ENCODE data around the gene TENM4. TPM values are rescaled to one million over a fixed set of nuclear protein-coding genes. Genes with fewer than 3 reads are reported as not detected.

TENM4 gene
- total and polyA plus RNA-seq, 4 experiments from 2014 or later: 0.25 to 0.28 TPM; not detected in 2

DNA sequence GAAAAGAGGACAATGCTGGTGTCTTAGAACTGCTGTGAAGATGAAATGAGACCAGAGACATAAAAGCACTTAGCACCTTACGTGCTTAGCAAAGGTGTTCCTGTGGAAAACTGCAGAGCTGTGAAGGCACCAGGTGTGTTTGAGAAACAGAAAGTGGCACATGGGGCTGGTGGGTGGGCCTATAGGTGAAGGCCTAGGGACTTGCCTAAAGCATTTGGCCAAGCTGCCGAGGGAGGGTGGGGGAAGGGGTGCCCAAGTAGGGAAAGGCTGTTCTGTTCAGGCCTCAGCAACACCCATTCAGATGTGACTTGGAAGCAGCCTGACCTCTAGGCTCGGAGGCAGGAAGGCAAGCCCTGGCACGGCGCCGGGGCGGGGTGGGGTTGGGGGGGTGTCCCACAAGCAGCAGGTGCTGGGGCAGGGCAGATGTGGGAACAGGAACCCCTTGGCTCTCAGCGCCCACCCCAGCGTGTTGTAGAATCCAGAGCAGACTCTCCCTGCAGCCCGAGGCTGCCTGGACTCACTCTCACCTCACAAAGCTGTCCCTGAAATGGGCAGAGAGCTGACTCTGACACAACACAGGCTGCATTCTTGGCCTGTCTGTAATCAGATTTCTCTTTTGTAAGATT, 499.5 kb downstream of the TENM4 start:
- Histone ChIP-seq H3K4me1 (ENCODE audit: insufficient read depth, low read length) (no peaks in the 10 kb centered on the region), H3K27me3 (ENCODE audit: insufficient read depth, low read length) (no peaks in the 10 kb centered on the region), H3K4me3 (ENCODE audit: low read length in 2 of 2) (no peak overlapping the region), H3K27ac (ENCODE audit: low read depth, low read length) (no peak overlapping the region), H3K9me3 (ENCODE audit: control insufficient read depth in 1 of 2, low read length in 2 of 2) (no peaks in the 10 kb centered on the region), H3K36me3 (ENCODE audit: insufficient read depth, low read length) (no peaks in the 10 kb centered on the region)
- H3K4me1 Mint-ChIP-seq: no peaks in the 10 kb centered on the region
- no peak overlapping the region for H3K4me3 Mint-ChIP-seq
- H3K9me3 Mint-ChIP-seq: no peaks in the 10 kb centered on the region
- DNase-seq: no peak
- intact Hi-C loops (cut with micrococcal nuclease): no loop called here
- H3K27ac Mint-ChIP-seq: no peak overlapping the region
- peaks cover 0 to 2% of the 10 kb centered on the region in 2 donors for H3K27me3 Mint-ChIP-seq
- no peaks in the 10 kb centered on the region for H3K36me3 Mint-ChIP-seq
- POLR2A ChIA-PET (ENCODE audit: partially characterized antibody): no interaction called here
- CTCF ChIA-PET (ENCODE audit: partially characterized antibody): no interaction called here

GRCh38 chr11:78940500-78941225, 500.2 kb downstream of the TENM4 start:
- DNase-seq: no peak
- H3K36me3 ChIP-seq (ENCODE audit: insufficient read depth, low read length): no peaks in the 10 kb centered on the region
- H3K36me3 Mint-ChIP-seq: no peaks in the 10 kb centered on the region
- no peaks in the 10 kb centered on the region for H3K9me3 ChIP-seq (ENCODE audit: control insufficient read depth in 1 of 2, low read length in 2 of 2)
- H3K4me3 ChIP-seq (ENCODE audit: low read length in 2 of 2): no peak overlapping the region
- intact Hi-C loops (cut with micrococcal nuclease): no loop called here
- peaks cover 0 to 2% of the 10 kb centered on the region in 2 donors for H3K27me3 Mint-ChIP-seq
- POLR2A ChIA-PET (ENCODE audit: partially characterized antibody): no interaction called here
- H3K27ac Mint-ChIP-seq: no peak overlapping the region
- no peaks in the 10 kb centered on the region for H3K9me3 Mint-ChIP-seq
- H3K4me1 ChIP-seq (ENCODE audit: insufficient read depth, low read length): no peaks in the 10 kb centered on the region
- no peak overlapping the region for H3K4me3 Mint-ChIP-seq
- no peak overlapping the region for H3K27ac ChIP-seq (ENCODE audit: low read depth, low read length)
- CTCF ChIA-PET (ENCODE audit: partially characterized antibody): no interaction called here
- H3K27me3 ChIP-seq (ENCODE audit: insufficient read depth, low read length): no peaks in the 10 kb centered on the region
- no peaks in the 10 kb centered on the region for H3K4me1 Mint-ChIP-seq

DNA sequence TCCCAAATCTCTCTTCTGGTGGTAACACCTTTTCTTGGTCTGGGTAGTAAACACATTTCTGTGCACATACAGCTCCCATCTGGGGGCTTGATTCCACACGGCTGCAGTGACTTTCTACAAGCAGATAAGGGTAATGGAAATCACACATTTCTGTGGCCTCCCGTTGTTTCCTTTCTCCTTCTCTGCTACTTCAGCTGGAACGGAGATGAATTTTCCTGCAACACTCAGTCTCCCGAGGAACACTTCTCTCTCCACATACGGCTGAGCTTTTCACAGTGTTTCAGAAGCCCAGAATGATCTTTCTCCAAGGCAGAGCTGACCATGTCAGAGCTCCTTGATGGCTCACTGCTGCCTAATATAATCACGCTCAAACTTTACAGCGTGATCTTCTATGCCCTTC, 501.9 kb downstream of the TENM4 start:
- ChIA-PET POLR2A (ENCODE audit: partially characterized antibody) (no interaction called here), CTCF (ENCODE audit: partially characterized antibody) (no interaction called here)
- intact Hi-C loops (cut with micrococcal nuclease): no loop called here
- Mint-ChIP-seq H3K36me3 (no peaks in the 10 kb centered on the region), H3K27ac (no peak overlapping the region), H3K4me1 (no peaks in the 10 kb centered on the region), H3K4me3 (no peak overlapping the region), H3K27me3 (peaks cover 0 to 2% of the 10 kb centered on the region in 2 donors), H3K9me3 (no peaks in the 10 kb centered on the region)
- Histone ChIP-seq H3K4me1 (ENCODE audit: insufficient read depth, low read length) (no peaks in the 10 kb centered on the region), H3K27ac (ENCODE audit: low read depth, low read length) (no peak overlapping the region), H3K36me3 (ENCODE audit: insufficient read depth, low read length) (no peaks in the 10 kb centered on the region), H3K9me3 (ENCODE audit: control insufficient read depth in 1 of 2, low read length in 2 of 2) (no peaks in the 10 kb centered on the region), H3K27me3 (ENCODE audit: insufficient read depth, low read length) (no peaks in the 10 kb centered on the region), H3K4me3 (ENCODE audit: low read length in 2 of 2) (no peak overlapping the region)
- no peak for DNase-seq

DNA sequence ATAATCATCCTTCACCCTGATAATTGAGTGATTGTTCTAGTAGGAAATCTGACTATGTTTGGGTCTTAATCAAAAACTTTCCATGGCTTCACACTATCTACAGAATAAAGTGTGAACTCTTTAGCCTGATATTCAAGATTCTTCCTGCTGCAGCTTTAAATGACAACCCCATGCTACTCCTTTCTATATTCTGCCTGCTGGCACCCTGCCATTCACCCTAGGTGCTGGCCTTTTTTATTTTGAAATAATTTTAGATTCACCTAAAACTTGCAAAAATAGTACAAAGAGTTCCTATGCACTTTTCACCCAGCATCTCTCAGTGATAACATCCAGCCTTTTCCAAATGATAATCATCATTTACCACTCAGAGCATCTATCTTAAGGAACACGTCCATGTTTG, 502.8 kb downstream of the TENM4 start:
- no peaks in the 10 kb centered on the region for H3K27me3 ChIP-seq (ENCODE audit: insufficient read depth, low read length)
- H3K27me3 Mint-ChIP-seq: peaks cover 0 to 2% of the 10 kb centered on the region in 2 donors

DNA sequence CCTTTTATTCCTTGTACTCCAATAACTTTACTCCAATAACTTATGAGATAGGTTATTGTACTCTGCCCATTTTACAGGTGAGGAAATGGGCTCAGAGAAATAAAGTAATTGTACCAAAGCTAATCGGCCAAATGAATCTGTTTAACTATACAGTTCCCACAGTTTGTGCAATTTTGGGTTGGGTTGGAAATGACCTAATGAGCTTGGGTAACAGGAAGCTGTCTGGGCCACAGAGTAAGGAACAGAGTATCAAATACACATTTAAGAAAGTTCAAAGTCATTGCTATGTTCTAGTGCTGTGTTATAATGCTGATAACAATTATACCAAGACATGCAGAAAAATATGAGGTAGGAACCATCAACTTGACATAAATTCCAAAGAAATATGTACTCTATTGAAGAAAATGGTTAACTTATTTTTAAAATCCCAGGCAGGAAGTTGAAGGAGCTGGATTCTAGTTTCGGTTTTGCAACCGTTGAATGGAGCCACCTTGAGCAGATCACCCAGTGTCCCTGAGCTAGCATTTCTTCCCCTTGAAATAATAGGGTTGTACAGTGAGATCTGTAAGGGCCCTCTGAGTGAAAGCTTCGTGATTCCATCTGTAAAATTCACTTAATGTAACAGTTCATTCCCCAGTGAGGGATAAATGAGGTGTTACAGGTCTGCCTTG, 505.3 kb downstream of the TENM4 start:
- Mint-ChIP-seq H3K27ac (no peak overlapping the region), H3K4me1 (no peaks in the 10 kb centered on the region), H3K4me3 (no peak overlapping the region), H3K36me3 (no peaks in the 10 kb centered on the region), H3K27me3 (peaks cover 0 to 2% of the 10 kb centered on the region in 2 donors), H3K9me3 (no peaks in the 10 kb centered on the region)
- Histone ChIP-seq H3K4me1 (ENCODE audit: insufficient read depth, low read length) (no peaks in the 10 kb centered on the region), H3K9me3 (ENCODE audit: control insufficient read depth in 1 of 2, low read length in 2 of 2) (no peaks in the 10 kb centered on the region), H3K27ac (ENCODE audit: low read depth, low read length) (no peak overlapping the region), H3K36me3 (ENCODE audit: insufficient read depth, low read length) (no peaks in the 10 kb centered on the region), H3K27me3 (ENCODE audit: insufficient read depth, low read length) (no peaks in the 10 kb centered on the region), H3K4me3 (ENCODE audit: low read length in 2 of 2) (no peak overlapping the region)
- intact Hi-C loops (cut with micrococcal nuclease): no loop called here
- ChIA-PET POLR2A (ENCODE audit: partially characterized antibody) (no interaction called here), CTCF (ENCODE audit: partially characterized antibody) (no interaction called here)
- no peak for DNase-seq

More for the DNA sequence above, 502.8 kb downstream of the TENM4 start:
- ChIA-PET CTCF (ENCODE audit: partially characterized antibody) (no interaction called here), POLR2A (ENCODE audit: partially characterized antibody) (no interaction called here)
- intact Hi-C loops (cut with micrococcal nuclease): no loop called here
- no peaks in the 10 kb centered on the region for H3K36me3 Mint-ChIP-seq
- no peak overlapping the region for H3K27ac ChIP-seq (ENCODE audit: low read depth, low read length)
- H3K4me3 ChIP-seq (ENCODE audit: low read length in 2 of 2): no peak overlapping the region
- H3K36me3 ChIP-seq (ENCODE audit: insufficient read depth, low read length): no peaks in the 10 kb centered on the region
- H3K27ac Mint-ChIP-seq: no peak overlapping the region
- no peaks in the 10 kb centered on the region for H3K4me1 ChIP-seq (ENCODE audit: insufficient read depth, low read length)
- H3K4me3 Mint-ChIP-seq: no peak overlapping the region
- no peaks in the 10 kb centered on the region for H3K4me1 Mint-ChIP-seq
- H3K9me3 Mint-ChIP-seq: no peaks in the 10 kb centered on the region
- DNase-seq: no peak
- H3K9me3 ChIP-seq (ENCODE audit: control insufficient read depth in 1 of 2, low read length in 2 of 2): no peaks in the 10 kb centered on the region

- no peak for DNase-seq
- H3K4me1 Mint-ChIP-seq: no peaks in the 10 kb centered on the region
- no peaks in the 10 kb centered on the region for H3K4me1 ChIP-seq (ENCODE audit: insufficient read depth, low read length)
- no peak overlapping the region for H3K4me3 Mint-ChIP-seq
- H3K36me3 ChIP-seq (ENCODE audit: insufficient read depth, low read length): no peaks in the 10 kb centered on the region
- no peak overlapping the region for H3K27ac Mint-ChIP-seq
- no peak overlapping the region for H3K27ac ChIP-seq (ENCODE audit: low read depth, low read length)
- no peaks in the 10 kb centered on the region for H3K36me3 Mint-ChIP-seq
- no peaks in the 10 kb centered on the region for H3K9me3 ChIP-seq (ENCODE audit: control insufficient read depth in 1 of 2, low read length in 2 of 2)
- ChIA-PET CTCF (ENCODE audit: partially characterized antibody) (no interaction called here), POLR2A (ENCODE audit: partially characterized antibody) (no interaction called here)
- no peaks in the 10 kb centered on the region for H3K9me3 Mint-ChIP-seq
- intact Hi-C loops (cut with micrococcal nuclease): no loop called here
- H3K27me3 Mint-ChIP-seq: peaks cover 0 to 3% of the 10 kb centered on the region in 2 donors
- H3K27me3 ChIP-seq (ENCODE audit: insufficient read depth, low read length): no peaks in the 10 kb centered on the region
- H3K4me3 ChIP-seq (ENCODE audit: low read length in 2 of 2): no peak overlapping the region
These were observed 507.5 kb downstream of the TENM4 start for GRCh38 chr11:78933350-78933749.

DNA sequence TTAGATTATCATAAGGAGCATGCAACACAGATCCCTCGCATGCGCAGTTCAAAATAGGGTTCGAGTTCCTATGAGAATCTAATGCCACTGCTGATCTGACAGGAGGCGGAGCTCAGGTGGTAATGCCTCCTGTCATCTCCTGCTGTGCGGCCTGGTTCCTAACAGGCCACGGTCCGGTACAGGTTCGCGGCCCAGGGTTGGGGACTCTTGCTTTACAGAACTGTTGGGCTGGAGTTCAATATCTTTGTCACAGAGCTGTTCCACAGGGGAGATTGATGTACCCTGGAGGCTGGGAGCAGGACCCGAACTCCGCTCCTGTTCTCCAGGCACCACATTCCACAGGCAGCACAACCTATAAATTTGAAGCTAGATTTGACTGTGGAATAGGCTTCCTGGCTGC, 508.1 kb downstream of the TENM4 start:
- H3K36me3 Mint-ChIP-seq: no peaks in the 10 kb centered on the region
- Histone ChIP-seq H3K36me3 (ENCODE audit: insufficient read depth, low read length) (no peaks in the 10 kb centered on the region), H3K27me3 (ENCODE audit: insufficient read depth, low read length) (no peaks in the 10 kb centered on the region), H3K4me3 (ENCODE audit: low read length in 2 of 2) (no peak overlapping the region), H3K27ac (ENCODE audit: low read depth, low read length) (no peak overlapping the region), H3K9me3 (ENCODE audit: control insufficient read depth in 1 of 2, low read length in 2 of 2) (no peaks in the 10 kb centered on the region), H3K4me1 (ENCODE audit: insufficient read depth, low read length) (no peaks in the 10 kb centered on the region)
- intact Hi-C loops (cut with micrococcal nuclease): no loop called here
- no peaks in the 10 kb centered on the region for H3K9me3 Mint-ChIP-seq
- ChIA-PET POLR2A (ENCODE audit: partially characterized antibody) (no interaction called here), CTCF (ENCODE audit: partially characterized antibody) (no interaction called here)
- DNase-seq: no peak
- no peak overlapping the region for H3K27ac Mint-ChIP-seq
- H3K27me3 Mint-ChIP-seq: peaks cover under 1 to 5% of the 10 kb centered on the region in 2 donors
- H3K4me1 Mint-ChIP-seq: no peaks in the 10 kb centered on the region
- H3K4me3 Mint-ChIP-seq: no peak overlapping the region

Data from CD4-positive, alpha-beta memory T cell (primary cell).